Vagina (tissue), 2 donors: ENCODE data around the gene FGF14.

Experiments used
- POLR2AphosphoS5 ChIP-seq, 2 donors: sonication (generic); formaldehyde crosslinking; IDR thresholded peaks; one replicate each; pipeline ENCODE4 v1.9.0; 2017; ENCODE audit warnings: antibody characterized with exemption in 2 of 2, mild to moderate bottlenecking in 2 of 2, low read depth in 1 of 2; ENCODE audit not compliant: insufficient read depth in 1 of 2
- TF ChIP-seq, protein P1 (sequence below), 3 experiments: fragments of 450-650 bp in 2 of 3; fragments of 200-600 bp in 1 of 3; sonication (generic) in 1 of 3; IDR thresholded peaks; one replicate each; pipeline ENCODE4 v1.5.1; 2017 to 2019; ENCODE audit warnings: antibody characterized with exemption in 3 of 3, mild to moderate bottlenecking in 2 of 3, moderate library complexity in 2 of 3

DNA sequence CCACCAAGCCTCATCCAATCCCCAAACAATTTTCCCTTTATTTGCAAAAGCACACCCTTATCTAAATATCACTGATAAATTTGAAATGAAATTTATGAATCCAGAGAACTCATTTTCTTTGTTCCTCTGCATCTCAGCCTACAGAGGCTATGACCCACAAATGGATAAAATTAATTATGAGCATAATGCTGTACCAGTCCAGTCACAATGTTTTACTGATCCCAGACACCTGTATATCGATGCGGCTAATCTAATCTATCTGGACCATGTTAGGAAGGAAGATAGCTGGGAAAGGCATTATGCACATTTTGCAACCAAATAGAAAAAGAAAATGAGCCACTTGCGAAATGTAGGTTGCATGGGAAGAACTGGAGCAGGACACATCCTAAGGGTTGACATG, 150.0 kb downstream of the FGF14 start:
- no peak for TF ChIP-seq POLR2AphosphoS5 (IDR thresholded peaks at IDR 0.05; ENCODE audit: insufficient read depth in 1 of 2, low read depth in 1 of 2)
- TF ChIP-seq, protein P1, sequence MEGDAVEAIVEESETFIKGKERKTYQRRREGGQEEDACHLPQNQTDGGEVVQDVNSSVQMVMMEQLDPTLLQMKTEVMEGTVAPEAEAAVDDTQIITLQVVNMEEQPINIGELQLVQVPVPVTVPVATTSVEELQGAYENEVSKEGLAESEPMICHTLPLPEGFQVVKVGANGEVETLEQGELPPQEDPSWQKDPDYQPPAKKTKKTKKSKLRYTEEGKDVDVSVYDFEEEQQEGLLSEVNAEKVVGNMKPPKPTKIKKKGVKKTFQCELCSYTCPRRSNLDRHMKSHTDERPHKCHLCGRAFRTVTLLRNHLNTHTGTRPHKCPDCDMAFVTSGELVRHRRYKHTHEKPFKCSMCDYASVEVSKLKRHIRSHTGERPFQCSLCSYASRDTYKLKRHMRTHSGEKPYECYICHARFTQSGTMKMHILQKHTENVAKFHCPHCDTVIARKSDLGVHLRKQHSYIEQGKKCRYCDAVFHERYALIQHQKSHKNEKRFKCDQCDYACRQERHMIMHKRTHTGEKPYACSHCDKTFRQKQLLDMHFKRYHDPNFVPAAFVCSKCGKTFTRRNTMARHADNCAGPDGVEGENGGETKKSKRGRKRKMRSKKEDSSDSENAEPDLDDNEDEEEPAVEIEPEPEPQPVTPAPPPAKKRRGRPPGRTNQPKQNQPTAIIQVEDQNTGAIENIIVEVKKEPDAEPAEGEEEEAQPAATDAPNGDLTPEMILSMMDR (IDR thresholded peaks at IDR 0.05): no peak
